ENCODE results near the gene HOXB13.

The HOXB13 gene

DNA sequence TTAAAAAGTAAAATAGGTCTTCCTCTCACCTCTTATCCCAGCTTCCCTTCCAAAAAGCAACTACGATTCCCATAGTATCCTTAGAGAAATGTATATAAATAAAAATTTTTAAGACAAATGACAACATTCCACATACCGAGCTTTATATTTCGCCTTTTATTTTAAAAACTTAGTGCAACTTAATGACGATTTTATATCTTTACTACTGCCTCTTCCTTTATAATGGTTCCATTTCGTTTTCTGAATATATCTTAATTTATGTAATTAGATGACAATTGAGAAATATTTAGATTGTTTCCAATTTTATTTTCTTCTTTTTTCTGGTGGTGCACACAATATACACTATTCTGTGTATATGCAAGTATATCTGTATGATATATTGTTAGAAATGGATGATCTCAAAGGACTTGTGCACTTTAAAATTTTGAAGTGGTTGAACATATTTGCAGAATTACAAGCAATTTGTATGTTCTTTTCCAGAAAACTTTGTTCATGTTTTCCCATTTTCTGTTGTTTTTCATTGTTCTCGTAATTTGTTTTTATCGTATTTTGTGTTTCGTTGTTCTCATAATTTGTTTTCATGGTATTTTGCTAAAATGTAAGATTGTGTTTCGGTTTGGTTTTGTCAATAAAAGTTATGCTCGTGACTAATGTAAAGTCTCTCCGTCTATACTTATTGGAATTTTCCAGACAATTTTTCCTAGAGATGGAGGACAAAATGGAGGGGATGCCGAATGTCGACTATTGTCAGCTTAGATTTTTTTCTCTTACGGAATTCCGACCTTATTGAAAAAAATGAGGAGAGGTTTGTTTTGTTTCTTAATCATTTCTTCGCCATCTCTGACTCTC is 20.4 kb upstream of the HOXB13 start:
- no peak for DNase-seq

DNA sequence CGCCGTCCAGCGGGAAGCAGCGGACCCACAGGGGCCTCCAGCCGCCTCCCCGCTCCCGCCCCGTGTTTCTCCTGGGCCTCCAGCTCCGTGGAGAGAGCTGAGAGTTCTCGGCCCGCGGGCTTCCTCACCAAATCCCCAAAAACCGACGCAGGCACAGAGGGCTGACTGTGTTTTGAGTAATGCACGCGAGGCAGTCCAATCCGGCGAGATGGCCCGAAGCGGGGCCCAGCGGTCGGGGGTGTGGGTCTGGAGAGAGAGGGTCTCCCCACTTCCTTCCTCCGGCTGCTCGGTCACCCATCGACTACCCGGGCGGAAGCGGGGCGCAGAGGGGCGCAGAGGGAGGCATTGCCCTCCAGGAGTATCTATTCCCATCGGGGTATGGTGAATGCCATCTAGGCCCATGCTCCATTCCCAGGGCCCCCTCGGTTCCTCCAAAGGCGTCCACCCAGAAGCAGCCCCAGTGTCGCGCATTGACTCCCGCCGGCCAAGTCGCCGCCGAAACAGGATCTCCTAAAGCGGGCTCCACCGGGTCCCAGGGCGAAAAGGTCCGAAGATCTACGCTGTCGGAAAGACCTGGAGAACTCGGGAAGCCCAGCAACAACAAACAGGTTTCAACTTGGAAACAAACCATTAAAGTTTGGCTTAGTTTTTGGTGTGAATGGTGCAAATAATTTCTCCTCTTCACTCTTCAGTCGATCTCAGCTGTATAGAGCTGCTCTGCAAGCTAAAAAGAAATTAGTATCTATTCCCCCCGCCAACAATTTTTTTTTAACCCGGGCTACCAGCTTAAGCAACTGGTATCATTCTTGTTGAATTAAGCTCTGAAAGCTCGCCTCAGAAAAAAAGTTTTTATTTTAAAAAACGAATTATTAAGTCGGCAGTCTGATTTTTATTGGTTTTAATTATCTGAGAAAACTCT is 19.2 kb upstream of the HOXB13 start:
- no peak for DNase-seq

DNA sequence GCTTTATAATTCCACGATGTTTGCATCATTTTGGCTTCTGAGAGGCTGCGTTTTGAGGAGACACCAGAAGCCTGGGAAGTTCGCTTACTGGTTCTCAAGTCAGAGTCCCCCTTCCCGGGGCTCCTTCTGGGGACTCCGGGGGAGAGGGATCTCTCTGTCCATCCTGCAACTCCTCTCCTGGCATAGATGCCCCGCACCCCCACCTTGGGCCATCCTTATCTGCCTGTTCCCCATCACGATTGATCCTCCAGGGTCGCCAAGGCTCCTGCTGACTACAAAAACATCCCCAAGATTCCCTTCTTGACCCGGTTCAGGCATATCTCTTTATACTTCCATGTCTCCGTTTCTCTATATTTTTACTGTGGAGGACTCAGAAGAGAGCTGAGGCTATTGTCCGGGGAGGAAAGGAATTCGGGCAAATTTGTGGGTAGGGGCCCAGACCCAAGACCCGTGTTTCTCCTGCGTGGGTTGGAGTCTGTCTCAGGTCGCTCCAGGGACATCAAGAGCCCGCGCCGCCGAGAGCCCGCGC is 18.4 kb upstream of the HOXB13 start:
- DNase-seq, result no peak

DNA sequence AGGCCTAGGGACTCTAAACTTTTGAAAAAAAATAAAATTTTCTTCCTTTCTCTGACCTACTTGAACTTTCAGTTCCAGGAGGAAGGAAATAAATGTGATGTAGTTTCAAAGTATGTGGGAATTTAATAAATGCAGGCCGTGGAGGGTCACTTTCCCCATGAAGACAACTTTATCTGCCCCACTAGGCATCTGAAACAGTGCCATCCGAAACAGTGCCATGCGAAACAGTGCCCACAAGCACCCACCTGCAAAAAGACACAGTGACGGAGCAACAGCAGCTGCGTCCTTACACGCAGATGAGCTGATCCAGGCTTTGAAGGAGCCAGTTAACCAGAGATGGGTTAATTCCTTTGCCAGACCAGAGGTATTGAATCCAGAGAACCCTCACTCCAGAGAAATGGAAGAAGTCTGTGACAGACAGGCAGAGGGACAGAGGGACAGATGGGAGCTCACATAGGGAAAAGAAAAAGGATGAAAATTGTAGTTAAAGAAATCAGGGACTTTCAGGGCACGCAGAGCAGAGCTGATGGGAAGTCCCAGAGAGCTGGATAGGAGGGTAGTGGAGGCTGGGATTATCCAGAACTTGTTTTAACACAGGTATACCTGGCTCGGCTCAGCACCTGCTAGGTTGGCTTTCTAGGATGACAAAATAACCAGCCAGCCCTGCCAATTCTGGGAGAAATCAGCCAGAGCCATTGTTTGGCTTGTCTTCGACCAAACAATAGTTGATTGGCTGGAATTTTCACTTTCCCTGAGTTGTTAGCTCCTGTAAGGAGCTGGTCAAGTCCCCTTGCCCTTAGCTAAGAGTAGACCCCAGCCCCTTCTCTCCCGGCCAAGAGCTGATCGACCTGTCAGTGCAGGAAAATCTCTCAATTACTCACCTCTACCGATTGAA is 17.1 kb upstream of the HOXB13 start:
- no peak for DNase-seq

DNA sequence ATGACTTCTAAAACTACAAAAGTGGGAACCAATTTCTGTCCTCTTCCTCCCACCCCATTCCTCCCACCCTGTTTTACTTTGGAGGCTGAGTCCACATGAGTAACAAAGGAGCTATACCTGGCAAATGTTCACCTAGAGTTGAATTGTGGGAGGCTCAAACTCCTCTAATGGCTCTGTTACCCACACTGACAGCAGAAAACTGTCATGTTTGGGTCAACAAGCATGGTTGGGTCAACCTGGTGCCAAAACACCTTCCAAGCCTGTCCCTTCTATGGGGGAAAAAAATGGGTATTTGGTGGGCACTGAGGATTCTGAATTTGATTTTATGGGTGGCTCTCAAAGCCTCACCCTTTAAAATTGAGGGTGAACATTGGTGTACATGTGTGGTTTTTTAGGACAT is 12.0 kb upstream of the HOXB13 start:
- no peak for DNase-seq

DNA sequence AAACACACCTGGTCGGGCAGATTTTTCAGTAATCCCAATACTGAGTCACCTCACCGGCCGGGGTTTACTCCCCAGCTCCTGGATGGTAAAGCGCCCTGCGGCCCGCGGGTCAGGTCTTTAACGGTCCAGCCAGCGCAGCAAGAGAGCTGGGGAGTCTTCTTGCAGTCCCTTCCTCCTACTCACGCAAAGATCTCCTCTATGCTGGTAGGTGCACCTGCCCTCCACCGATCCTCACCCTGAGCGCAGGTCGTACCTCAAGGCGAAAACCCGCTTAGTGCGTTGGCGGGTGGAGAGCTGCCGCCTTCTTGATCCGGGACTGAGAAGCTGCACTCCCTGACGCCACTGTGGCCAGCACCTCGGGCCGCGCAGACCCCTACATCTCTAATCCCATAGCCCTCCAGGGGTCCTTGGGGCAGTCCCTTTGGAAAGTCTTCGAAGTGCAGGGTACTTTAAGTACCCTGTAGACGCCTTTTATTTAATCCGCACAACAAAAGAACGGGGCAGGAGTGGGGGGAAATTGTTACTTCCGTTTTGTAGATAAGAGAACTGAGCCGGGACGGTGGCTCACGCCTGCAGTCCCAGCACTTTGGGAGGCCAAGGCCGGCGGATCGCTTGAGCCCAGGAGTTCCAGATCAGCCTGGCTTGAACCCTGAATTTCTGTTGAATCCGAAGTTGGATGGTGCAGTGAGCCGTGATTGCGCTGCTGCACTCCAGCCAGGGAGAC is 10.4 kb upstream of the HOXB13 start:
- DNase-seq, result no peak

DNA sequence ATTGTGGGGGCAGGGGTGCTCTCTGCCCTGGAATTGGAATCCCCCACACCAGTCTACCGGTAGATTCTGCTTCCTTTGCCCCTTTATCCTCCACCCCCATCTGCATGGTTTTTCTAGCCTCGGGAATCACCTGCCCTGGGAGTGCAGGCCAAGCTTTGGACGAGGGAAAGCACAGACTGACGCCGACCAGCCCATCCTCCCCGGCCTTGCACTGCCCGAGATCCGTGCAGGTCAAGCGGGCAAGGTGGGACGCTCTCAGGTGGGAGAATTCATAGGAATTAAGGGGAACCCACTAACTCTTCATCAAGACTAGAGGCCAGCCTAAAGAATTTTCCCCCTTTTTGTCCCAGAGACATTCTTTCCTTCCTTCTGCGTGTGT is 9.9 kb upstream of the HOXB13 start:
- DNase-seq, result no peak

DNA sequence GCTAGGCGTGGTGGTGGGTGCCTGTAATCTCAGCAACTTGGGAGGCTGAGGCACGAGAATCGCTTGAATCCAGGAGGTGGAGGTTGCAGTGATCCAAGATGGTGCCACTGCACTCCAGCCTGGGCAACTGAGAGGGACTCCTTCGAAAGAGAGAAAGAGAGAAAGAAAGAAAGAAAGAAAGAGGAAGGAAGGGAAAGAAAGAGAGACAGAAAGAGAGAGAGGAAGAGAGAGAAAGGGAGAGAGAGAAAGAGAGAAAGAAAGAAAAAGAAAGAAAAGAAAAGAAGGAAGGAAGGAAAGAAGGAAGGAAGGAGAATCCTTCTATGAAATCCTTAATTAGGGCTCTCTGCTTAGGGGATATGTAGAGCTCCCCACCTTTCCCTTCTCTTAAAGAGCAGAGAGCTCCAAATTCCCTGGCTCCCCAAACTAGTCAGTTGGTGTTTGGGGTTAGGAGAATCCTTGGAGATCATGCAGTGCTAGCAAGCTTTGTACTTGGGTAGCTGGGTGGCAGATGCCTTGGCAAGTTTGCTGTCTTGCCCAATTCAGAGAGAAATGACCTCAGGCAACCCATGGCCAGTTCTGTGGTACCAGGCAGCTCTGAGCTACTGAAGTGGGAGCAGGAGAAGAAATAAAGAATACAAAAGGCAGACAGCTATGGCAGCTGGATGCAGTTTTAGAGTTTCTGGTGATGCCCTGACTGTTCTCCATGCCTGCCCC is 8.9 kb upstream of the HOXB13 start:
- DNase-seq, result no peak

DNA sequence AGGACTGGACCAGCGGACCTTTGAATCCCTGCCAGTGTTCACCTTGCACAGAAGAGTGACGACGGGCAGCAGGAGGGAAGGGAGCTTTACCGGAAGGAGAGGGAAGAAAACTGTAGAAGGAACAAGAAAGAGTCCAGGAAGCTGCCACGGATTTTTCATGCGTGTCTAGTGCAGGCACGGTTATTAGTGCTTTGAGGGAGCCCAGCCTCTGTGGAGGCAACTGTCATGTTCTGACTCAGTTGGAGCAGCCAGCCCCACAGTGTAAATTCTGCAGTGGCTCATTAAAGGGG is 6.5 kb upstream of the HOXB13 start:
- DNase-seq, result no peak

DNA sequence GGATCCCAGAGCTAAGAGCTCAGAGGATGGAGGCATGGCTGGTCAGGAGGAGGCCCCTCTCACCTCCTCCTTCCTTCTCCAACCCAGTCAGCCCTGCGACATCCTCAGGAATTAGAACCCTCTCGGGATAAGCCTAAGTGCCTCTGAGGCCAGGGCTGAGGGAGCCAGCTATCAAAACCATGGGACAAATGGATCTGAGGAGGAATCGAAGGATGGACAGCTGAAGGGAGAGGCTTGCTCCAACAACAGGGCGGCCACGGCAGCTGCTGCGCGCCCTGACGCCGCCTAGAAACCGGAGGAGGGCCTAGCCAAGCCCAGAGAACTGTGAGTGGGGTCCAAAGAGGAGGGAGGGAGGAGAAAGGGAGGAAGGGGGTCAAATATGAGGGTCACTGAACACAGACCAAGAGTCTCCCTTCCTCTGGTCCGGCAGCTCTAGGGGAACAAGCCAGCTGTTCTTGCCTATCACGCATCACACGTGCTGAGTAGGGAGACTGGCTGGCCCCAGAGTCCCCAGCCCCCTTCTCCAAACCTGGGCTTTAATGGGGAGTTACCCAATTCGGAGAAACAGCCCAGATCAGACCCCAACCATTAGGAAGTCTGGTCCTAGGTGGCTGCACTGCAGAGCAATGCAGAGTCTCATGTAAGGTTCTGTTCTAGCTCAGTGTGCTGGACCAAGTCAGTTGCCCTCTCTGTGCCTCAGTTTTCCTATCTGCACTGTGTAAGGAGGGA is 5.9 kb upstream of the HOXB13 start:
- no peak for DNase-seq

DNA sequence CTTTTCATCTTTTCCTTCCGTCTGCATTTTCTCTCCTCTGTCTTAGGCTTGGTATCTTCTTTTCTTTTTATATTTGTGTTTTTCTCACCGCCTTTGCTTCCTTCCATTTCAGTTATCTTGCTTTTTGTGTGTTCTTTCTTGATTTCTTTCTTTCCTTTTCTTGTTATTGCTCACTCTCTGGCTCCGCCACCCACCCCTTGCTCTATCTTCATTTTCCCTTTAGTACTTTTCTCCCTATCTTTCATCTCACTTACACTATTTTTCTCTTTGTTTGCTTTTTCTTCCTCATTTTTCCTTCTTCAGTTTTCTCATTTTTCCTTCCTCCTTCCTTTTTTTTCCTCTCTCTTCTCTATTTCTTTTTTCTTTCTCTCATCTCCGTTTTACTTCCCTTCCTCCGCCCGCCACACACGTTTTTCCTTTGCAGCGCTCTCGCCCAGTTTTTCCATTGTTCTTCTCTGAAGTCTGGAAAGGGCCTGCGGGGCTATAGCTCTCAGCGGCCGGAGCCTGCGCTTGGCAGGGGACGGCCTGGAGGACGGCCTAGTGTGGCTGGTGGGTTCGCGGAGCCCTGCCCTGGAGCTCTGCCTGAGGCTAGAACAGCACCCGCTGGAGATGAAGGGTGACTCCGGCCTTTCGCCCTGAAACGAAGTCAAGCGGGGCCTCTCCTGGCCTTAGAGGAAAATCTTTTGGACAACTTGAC is 5.2 kb upstream of the HOXB13 start:
- no peak for DNase-seq

DNA sequence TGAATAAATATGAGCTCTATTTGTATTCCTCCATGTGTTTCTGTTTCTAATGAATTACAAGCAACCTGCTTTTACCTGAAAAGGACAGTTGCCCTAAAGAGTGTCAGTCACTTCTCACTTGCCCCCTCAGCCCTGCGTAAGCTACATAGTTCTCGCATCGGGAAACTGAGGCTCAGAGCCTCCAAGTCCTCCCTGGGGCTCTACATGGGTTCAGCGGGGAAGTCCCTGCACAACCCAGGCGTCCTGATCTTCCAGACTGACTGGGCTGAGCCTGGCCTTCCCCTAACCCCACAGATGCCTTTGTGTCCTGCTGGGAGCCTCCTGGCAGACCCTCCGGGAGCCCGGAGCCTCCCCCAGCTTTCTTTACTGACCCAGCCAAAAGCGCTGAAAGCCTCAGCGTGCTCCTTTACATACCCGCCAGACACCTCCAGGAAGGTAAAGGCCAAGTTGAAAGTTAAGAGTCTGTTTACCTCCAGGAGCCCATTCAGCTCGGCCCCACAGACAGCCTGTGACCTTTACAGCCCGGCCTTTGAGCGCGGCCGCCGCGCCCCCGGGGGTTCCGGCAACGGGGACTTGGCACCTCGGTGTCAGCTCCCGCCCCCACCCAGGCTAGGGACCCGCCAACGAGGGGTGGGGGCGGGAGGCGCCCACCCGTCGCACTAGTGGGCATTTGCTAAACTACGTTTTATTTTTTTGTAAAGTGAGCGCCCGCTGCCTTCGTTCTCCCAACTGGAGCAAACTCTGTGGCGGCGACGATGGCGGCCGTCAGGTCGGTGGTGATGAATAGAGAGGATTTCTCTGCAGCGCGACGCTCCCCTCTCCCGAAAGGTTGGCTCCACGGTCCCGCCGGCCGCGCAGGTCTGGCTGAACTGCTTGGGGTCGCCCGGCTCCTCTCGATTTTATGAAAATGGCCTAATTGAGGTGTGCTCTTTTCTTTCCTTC is 4.4 kb upstream of the HOXB13 start:
- no peak for DNase-seq

DNA sequence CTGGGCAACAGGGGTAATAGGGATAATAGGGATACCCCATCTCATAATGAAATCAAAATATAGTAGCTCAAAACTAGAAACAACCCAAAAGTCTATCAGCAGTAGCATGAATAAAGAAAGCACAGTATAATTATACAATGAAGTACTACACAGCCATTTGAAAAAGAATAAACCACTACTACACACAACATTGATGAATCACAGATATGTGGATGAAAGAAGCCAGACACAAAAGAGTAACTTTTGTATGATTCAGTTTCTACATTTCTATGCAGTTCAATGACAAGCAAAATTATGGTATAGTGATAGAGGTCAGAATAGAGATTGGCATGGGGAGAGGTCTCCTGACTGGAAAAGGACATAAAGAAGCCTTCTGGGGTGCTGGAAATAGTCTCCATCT is 2.8 kb upstream of the HOXB13 start:
- no peak for DNase-seq

DNA sequence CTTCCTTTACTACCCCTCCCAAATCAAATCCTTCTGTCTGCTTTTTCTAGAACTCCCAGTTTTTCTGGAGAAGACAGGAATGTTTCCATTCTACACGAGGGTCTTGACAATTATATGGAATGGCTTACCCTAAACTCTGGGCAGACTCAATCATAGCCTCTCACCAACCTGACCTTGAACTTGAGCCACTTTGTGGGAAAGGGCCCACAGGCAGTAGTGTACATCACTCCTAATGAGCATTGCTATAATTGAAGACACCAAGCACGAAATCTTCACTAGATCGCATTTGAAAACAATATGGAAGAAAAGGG is 1.6 kb upstream of the HOXB13 start:
- no peak for DNase-seq

DNA sequence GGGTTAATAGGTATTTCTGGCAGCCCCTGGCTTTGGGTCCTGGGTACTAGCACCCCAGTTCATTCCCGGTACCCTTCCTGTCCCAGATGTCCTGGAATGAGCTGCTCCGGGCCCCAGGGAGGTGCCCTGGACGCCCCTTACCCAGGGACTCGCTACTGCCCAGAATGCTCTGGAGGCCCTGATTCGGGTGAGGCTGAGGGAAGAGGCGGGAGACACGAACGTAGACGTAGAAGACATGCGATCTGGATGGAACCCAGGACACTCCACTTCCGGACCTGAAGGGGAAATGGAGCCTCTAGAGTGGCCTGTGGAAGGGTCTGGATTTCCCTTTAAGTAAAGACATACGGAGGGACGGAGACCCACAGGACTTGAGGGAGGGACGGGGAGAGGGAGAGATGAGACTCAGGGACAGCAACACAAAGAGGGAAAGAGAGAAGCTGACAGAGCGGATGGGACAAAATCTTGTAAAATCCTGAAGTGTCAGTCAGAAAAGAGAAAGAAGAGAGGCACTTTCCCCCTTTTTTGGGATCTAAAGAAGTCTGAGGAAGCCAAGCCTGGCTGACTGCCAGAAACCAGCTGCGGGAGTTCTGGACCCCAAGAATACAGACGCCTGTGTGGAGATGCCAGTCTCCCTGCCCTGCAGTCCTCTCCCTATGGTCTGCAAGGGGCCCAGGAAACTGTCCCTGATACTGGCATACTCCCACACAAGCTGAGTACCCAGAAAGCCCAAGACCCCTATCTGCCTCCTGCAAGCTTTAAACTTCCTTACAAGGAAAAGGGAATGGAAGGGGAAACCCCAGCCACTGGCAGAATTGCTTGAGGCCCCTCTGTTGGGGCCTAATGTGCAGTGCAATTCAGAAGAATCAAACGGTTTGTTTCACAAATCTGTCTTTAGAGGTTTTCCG is 1.0 kb upstream of the HOXB13 start:
- DNase-seq, result no peak

DNA sequence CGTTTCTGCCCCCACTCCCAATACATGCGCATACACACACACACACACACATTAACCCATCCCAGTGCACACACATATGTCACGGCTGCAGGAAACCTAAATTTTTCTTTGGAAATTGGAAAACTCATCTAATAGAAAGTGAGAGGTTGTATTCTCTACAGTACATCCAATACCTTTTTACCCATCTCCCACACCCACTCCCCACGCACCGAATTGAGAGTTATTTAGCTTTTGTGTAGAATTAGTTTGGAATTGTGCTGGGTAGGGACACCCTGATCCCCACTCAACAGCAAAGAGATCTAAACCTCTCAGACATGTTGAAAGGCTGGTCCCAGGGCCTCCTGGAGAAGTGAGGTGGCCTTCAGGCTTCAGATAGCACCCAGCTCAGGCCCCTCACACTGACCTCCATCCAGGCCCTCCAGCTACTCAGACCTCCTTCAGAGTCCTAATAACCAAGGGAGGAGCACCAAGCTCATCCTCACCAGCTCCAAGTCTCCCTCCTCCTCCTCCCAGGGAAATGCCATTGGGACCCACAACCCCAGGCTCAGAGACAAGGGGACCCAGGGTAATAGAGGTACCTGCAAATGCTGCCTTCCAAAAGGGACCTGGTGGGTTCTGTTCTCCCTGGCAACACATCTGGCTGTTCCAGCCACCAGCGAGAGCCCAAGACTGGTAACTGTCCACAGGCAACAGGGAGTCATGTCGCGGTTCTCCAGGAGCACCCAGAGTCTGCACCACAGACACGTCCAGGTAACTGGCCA is 955 bp downstream of the HOXB13 start:
- DNase-seq, result no peak

DNA sequence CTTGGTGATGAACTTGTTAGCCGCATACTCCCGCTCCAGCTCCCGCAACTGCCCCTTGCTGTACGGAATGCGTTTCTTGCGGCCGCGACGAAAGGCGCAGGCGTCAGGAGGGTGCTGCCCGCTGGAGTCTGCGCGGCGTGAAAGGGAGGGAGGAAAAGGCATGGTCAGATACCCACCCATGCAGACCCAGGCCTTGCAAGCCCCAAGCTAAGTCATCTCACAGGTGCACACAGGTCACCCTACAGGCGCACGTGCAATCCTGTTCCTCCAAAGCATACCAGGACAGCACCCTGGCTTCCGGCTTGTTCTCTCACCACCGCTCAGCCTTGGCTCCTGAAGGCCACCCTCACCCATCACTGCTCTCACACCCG is 1.6 kb downstream of the HOXB13 start:
- no peak for DNase-seq

All from CD4-positive, alpha-beta T cell treated with Interleukin-15 for 1 hour (primary cell).